ENCODE results near the gene ACBD6. TPM values are rescaled to one million over a fixed set of nuclear protein-coding genes. Genes with fewer than 3 reads are reported as not detected.
"Not testable (repeated sequence)": the region's sequence is repeated elsewhere in the genome, so short reads cannot be mapped to it uniquely, and the experiment has no call there.

ACBD6 gene
- 17.8 TPM for total RNA-seq
- long read RNA-seq, transcript ACBD6-201 (8 exons, 1,670 nt), result major isoform, 18 of 19 reads
- long read RNA-seq, partial matches to known transcripts, result 1 of 19 reads
- long read RNA-seq, other reads (novel, unspliced or antisense), result 0 of 19 reads

- DNase-seq (ENCODE audit: missing footprints) (peak; percentile 93), ATAC-seq (peak; percentile 95)
- intact Hi-C loops (cut with DNase I), result loop anchor here (10.0 kb wide), 1 partner anchor 532 kb away; the partner anchor contains the start of gene MR1
These were observed at the start of gene ACBD6 for GRCh38 chr1:180502361-180503279. Gene ACBD6, minus strand, starts transcription at chr1:180502577. Its CDS starts 311 bp downstream, at chr1:180502266.

GRCh38 chr1:180551997-180552396 lies 49.6 kb upstream of the ACBD6 start:
- DNase-seq (ENCODE audit: missing footprints) (no peak), ATAC-seq (no peak)
- intact Hi-C loops (cut with DNase I), result no loop called here

- DNase-seq (ENCODE audit: missing footprints) (no peak), ATAC-seq (no peak)
- intact Hi-C loops (cut with DNase I), result no loop called here
These were observed 47.9 kb upstream of the ACBD6 start for GRCh38 chr1:180550241-180550640.

GRCh38 chr1:180549770-180550169 lies 47.4 kb upstream of the ACBD6 start:
- DNase-seq (ENCODE audit: missing footprints); intact Hi-C loops (cut with DNase I); ATAC-seq: not testable (repeated sequence)

GRCh38 chr1:180548686-180549317 lies 46.4 kb upstream of the ACBD6 start:
- intact Hi-C loops (cut with DNase I), result no loop called here
- DNase-seq (ENCODE audit: missing footprints) (no peak), ATAC-seq (no peak)

GRCh38 chr1:180545991-180546390 lies 43.6 kb upstream of the ACBD6 start:
- no peak for DNase-seq (ENCODE audit: missing footprints)
- intact Hi-C loops (cut with DNase I), result no loop called here
- ATAC-seq, result no peak

GRCh38 chr1:180544050-180544449 lies 41.7 kb upstream of the ACBD6 start:
- intact Hi-C loops (cut with DNase I), result no loop called here
- no peak for DNase-seq (ENCODE audit: missing footprints)
- ATAC-seq, result no peak

- ATAC-seq (no peak), DNase-seq (ENCODE audit: missing footprints) (no peak)
- intact Hi-C loops (cut with DNase I), result loop anchor here (2.0 kb wide), 1 partner anchor 18 kb away; no protein-coding TSS in a partner anchor
These were observed 40.4 kb upstream of the ACBD6 start for GRCh38 chr1:180542838-180543145.

GRCh38 chr1:180542113-180542837 lies 39.9 kb upstream of the ACBD6 start:
- intact Hi-C loops (cut with DNase I), result loop anchor here (2.0 kb wide), 1 partner anchor 19 kb away; no protein-coding TSS in a partner anchor
- ATAC-seq, result no peak
- DNase-seq (ENCODE audit: missing footprints), result no peak

GRCh38 chr1:180540697-180541594 lies 38.6 kb upstream of the ACBD6 start:
- ATAC-seq (peak; percentile 74), DNase-seq (ENCODE audit: missing footprints) (no peak)
- intact Hi-C loops (cut with DNase I), result no loop called here

- ATAC-seq (no peak), DNase-seq (ENCODE audit: missing footprints) (no peak)
- intact Hi-C loops (cut with DNase I), result no loop called here
These were observed 36.8 kb upstream of the ACBD6 start for GRCh38 chr1:180539136-180539535.

GRCh38 chr1:180536821-180537372 lies 34.5 kb upstream of the ACBD6 start:
- no peak for DNase-seq (ENCODE audit: missing footprints)
- ATAC-seq, result no peak
- intact Hi-C loops (cut with DNase I), result no loop called here

GRCh38 chr1:180535418-180535999 lies 33.1 kb upstream of the ACBD6 start:
- no peak for DNase-seq (ENCODE audit: missing footprints)
- no peak for ATAC-seq
- intact Hi-C loops (cut with DNase I), result no loop called here

GRCh38 chr1:180534214-180534613 lies 31.8 kb upstream of the ACBD6 start:
- intact Hi-C loops (cut with DNase I), result loop anchor here (5.0 kb wide), 1 partner anchor 328 kb away; no protein-coding TSS in a partner anchor
- ATAC-seq, result no peak
- DNase-seq (ENCODE audit: missing footprints), result no peak

GRCh38 chr1:180533266-180533987 lies 31.1 kb upstream of the ACBD6 start:
- peak; percentile 75 for ATAC-seq
- DNase-seq (ENCODE audit: missing footprints), result no peak
- intact Hi-C loops (cut with DNase I), result loop anchor here (2.0 to 5.0 kb wide), 2 partner anchors 99 to 329 kb away; partner anchors contain the start of gene XPR1

- intact Hi-C loops (cut with DNase I), result loop anchor here (2.0 to 5.0 kb wide), 2 partner anchors 100 to 329 kb away; partner anchors contain the start of gene XPR1
- DNase-seq (ENCODE audit: missing footprints) (no peak), ATAC-seq (no peak)
These were observed 30.5 kb upstream of the ACBD6 start for GRCh38 chr1:180532854-180533253.

- DNase-seq (ENCODE audit: missing footprints) (no peak), ATAC-seq (peak; percentile 29)
- intact Hi-C loops (cut with DNase I), result loop anchor here (5.0 kb wide), 1 partner anchor 332 kb away; no protein-coding TSS in a partner anchor
These were observed 28.1 kb upstream of the ACBD6 start for GRCh38 chr1:180530501-180530900.

Measured in Right ventricle myocardium inferior (tissue), 1 donor.